HEK293T (cell line): Measurements from ENCODE around the gene RGS7.
"Not testable (repeated sequence)": the region's sequence is repeated elsewhere in the genome, so short reads cannot be mapped to it uniquely, and the experiment has no call there.

ENCODE experiments used
- CTCF ChIA-PET: fragments of 350-600 bp; formaldehyde crosslinking; extraction: SDS; loops from one replicate; lab custom pipeline; 2021; ENCODE audit warnings: antibody characterized with exemption, inconsistent platforms; lab: Yijun Ruan, JAX
- POLR2A ChIA-PET: fragments of 350-600 bp; formaldehyde crosslinking; extraction: SDS; loops from one replicate; lab custom pipeline; 2020; ENCODE audit warnings: antibody characterized with exemption, inconsistent platforms; lab: Yijun Ruan, JAX
- DNase-seq: peaks from one replicate; pipeline ENCODE4 v3.0.0; 2012; ENCODE audit warnings: mixed read lengths; ENCODE audit errors: extremely low spot score
- ARNT ChIP-seq: fragments of 450-650 bp; IDR thresholded peaks from 2 replicates; pipeline ENCODE4 v1.6.1; 2017; ENCODE audit warnings: mild to moderate bottlenecking
- BHLHE40 ChIP-seq: fragments of 450-650 bp; IDR thresholded peaks from 2 replicates; pipeline ENCODE4 v1.6.1; 2016; ENCODE audit warnings: mild to moderate bottlenecking, moderate library complexity, borderline replicate concordance
- CTBP1 ChIP-seq: fragments of 450-650 bp; IDR thresholded peaks from 2 replicates; pipeline ENCODE4 v1.6.1; 2016; ENCODE audit warnings: borderline replicate concordance
- ELF4 ChIP-seq: fragments of 450-650 bp; IDR thresholded peaks from 2 replicates; pipeline ENCODE4 v1.6.1; 2017; ENCODE audit warnings: antibody characterized with exemption
- FOXA1 ChIP-seq: fragments of 450-650 bp; IDR thresholded peaks from 2 replicates; pipeline ENCODE4 v1.6.1; 2016; ENCODE audit warnings: mild to moderate bottlenecking
- FOXK2 ChIP-seq: fragments of 450-650 bp; IDR thresholded peaks from 2 replicates; pipeline ENCODE4 v1.6.1; 2016; ENCODE audit warnings: mild to moderate bottlenecking
- FOXM1 ChIP-seq: fragments of 450-650 bp; IDR thresholded peaks from 2 replicates; pipeline ENCODE4 v1.6.1; 2017; ENCODE audit warnings: mild to moderate bottlenecking, borderline replicate concordance
- HDGF ChIP-seq: fragments of 450-650 bp; IDR thresholded peaks from 2 replicates; pipeline ENCODE4 v1.6.1; 2017; ENCODE audit warnings: antibody characterized with exemption, borderline replicate concordance
- L3MBTL2 ChIP-seq: fragments of 450-650 bp; conservative IDR thresholded peaks from 2 replicates; pipeline ENCODE4 v1.6.1; 2016; ENCODE audit warnings: mild to moderate bottlenecking
- LEF1 ChIP-seq: fragments of 450-650 bp; IDR thresholded peaks from 2 replicates; pipeline ENCODE4 v1.6.1; 2017; ENCODE audit warnings: mild to moderate bottlenecking, borderline replicate concordance
- NFRKB ChIP-seq: fragments of 450-650 bp; IDR thresholded peaks from 2 replicates; pipeline ENCODE4 v1.6.1; 2016; ENCODE audit warnings: mild to moderate bottlenecking, moderate library complexity
- PKNOX1 ChIP-seq: fragments of 450-650 bp; IDR thresholded peaks from 2 replicates; pipeline ENCODE4 v1.6.1; 2016
- SP1 ChIP-seq: fragments of 450-650 bp; IDR thresholded peaks from 2 replicates; pipeline ENCODE4 v1.6.1; 2017
- SUZ12 ChIP-seq: fragments of 450-650 bp; IDR thresholded peaks from 2 replicates; pipeline ENCODE4 v1.6.1; 2016; ENCODE audit warnings: mild to moderate bottlenecking
- TARDBP ChIP-seq: fragments of 450-650 bp; IDR thresholded peaks from 2 replicates; pipeline ENCODE4 v1.6.1; 2016
- ZNF384 ChIP-seq: fragments of 450-650 bp; IDR thresholded peaks from 2 replicates; pipeline ENCODE4 v1.6.1; 2016

The RGS7 gene

GRCh38 chr1:240758296-240758695 is 598.7 kb downstream of the RGS7 start:
- CTCF ChIA-PET: interaction anchor here (1.3 kb wide), 1 partner anchor 10 kb away, joined by 3 read pairs; no protein-coding TSS in a partner anchor
- DNase-seq: no peak
- TF ChIP-seq FOXM1 (no peak), CTBP1 (no peak), FOXK2 (no peak), ELF4 (no peak)
- POLR2A ChIA-PET: no interaction called here

GRCh38 chr1:240747907-240748306 is 609.1 kb downstream of the RGS7 start:
- TF ChIP-seq FOXA1: no peak
- no peak for TF ChIP-seq FOXM1
- no peak for TF ChIP-seq CTBP1
- no peak for TF ChIP-seq SUZ12
- TF ChIP-seq TARDBP: no peak
- TF ChIP-seq LEF1: no peak
- POLR2A ChIA-PET: no interaction called here
- DNase-seq: no peak
- CTCF ChIA-PET: no interaction called here

GRCh38 chr1:240743705-240744104 is 613.3 kb downstream of the RGS7 start:
- TF ChIP-seq ELF4 (no peak), CTBP1 (no peak), SUZ12 (no peak), TARDBP (no peak), LEF1 (no peak), SP1 (no peak), NFRKB (no peak), ZNF384 (no peak)
- ChIA-PET POLR2A (no interaction called here), CTCF (interaction anchor here (0.8 kb wide), 1 partner anchor 12 kb away, joined by 3 read pairs; no protein-coding TSS in a partner anchor)
- DNase-seq: no peak

DNA sequence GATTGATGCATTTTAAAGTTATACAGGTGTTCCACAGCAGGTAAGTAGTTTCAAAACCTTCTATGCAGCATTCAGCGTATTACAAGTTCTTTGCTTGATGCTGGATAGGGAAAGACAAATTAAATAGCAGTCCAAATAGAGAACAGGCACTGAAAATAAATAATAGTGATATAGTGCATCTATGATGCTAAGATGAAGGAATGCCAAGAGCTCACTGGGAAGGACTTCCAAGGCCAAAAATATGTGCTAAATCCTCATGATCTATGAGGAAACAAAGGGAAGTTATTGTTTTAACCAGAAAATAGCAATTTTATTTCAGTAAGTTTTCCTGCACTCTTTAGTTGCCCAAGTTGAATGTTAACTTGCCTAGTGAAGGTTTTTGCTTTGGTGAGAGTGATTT is 617.3 kb downstream of the RGS7 start:
- no peak for DNase-seq
- ChIA-PET CTCF (interaction anchor here (0.8 kb wide), 1 partner anchor 33 kb away, joined by 3 read pairs; no protein-coding TSS in a partner anchor), POLR2A (no interaction called here)
- TF ChIP-seq NFRKB: no peak
- no peak for TF ChIP-seq TARDBP
- no peak for TF ChIP-seq L3MBTL2
- no peak for TF ChIP-seq CTBP1
- no peak for TF ChIP-seq LEF1
- no peak for TF ChIP-seq HDGF
- TF ChIP-seq SUZ12: no peak
- no peak for TF ChIP-seq ARNT
- no peak for TF ChIP-seq ZNF384
- no peak for TF ChIP-seq ELF4
- TF ChIP-seq FOXK2: no peak
- no peak for TF ChIP-seq FOXM1
- no peak for TF ChIP-seq FOXA1
- no peak for TF ChIP-seq BHLHE40
- no peak for TF ChIP-seq SP1
- no peak for TF ChIP-seq PKNOX1

- ChIA-PET POLR2A (no interaction called here), CTCF (interaction anchor here (0.8 kb wide), 1 partner anchor 34 kb away, joined by 3 read pairs; no protein-coding TSS in a partner anchor)
- no peak for DNase-seq
- TF ChIP-seq FOXM1 (no peak), FOXK2 (no peak), ELF4 (no peak), HDGF (no peak), SP1 (no peak), ZNF384 (no peak)
Observed at GRCh38 chr1:240739139-240739538, 617.9 kb downstream of the RGS7 start.

GRCh38 chr1:240737766-240738265 is 619.2 kb downstream of the RGS7 start:
- ChIA-PET POLR2A (no interaction called here), CTCF (interaction anchor here (0.6 kb wide), 2 partner anchors 11 to 579 kb away, joined by 3 to 6 read pairs; no protein-coding TSS in a partner anchor)
- TF ChIP-seq PKNOX1 (no peak), FOXA1 (no peak), ZNF384 (no peak), FOXK2 (no peak), ARNT (no peak), NFRKB (no peak), CTBP1 (no peak), HDGF (no peak), FOXM1 (no peak), SUZ12 (no peak), L3MBTL2 (no peak), TARDBP (no peak), ELF4 (no peak), SP1 (no peak), LEF1 (no peak), BHLHE40 (no peak)
- DNase-seq: no peak

DNA sequence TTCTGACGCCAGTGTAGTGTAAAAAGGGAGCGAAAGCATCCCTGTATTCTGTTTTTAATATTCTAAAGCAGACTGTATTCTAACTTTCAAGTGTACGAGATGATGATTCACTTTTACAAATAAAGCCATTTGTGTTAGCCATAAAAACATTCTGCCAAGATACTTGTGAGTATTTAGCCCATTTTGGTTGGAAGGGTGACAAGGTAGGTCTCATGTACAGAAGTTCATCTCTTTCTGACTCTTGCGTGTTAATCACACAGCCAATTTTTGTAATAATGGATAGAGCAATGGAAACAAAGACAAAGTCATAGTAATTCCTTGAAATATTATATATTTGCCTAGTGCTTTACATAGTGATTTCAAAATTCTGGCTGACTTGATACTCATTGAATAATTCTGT is 619.7 kb downstream of the RGS7 start:
- TF ChIP-seq FOXK2: no peak
- no peak for TF ChIP-seq PKNOX1
- TF ChIP-seq LEF1: no peak
- TF ChIP-seq HDGF: no peak
- TF ChIP-seq ZNF384: no peak
- TF ChIP-seq ELF4: no peak
- no peak for TF ChIP-seq NFRKB
- TF ChIP-seq SP1: no peak
- no peak for TF ChIP-seq TARDBP
- no peak for TF ChIP-seq SUZ12
- no peak for TF ChIP-seq L3MBTL2
- TF ChIP-seq CTBP1: no peak
- no peak for TF ChIP-seq FOXM1
- TF ChIP-seq BHLHE40: no peak
- TF ChIP-seq FOXA1: no peak
- no peak for TF ChIP-seq ARNT
- CTCF ChIA-PET: no interaction called here
- POLR2A ChIA-PET: no interaction called here
- DNase-seq: no peak

DNA sequence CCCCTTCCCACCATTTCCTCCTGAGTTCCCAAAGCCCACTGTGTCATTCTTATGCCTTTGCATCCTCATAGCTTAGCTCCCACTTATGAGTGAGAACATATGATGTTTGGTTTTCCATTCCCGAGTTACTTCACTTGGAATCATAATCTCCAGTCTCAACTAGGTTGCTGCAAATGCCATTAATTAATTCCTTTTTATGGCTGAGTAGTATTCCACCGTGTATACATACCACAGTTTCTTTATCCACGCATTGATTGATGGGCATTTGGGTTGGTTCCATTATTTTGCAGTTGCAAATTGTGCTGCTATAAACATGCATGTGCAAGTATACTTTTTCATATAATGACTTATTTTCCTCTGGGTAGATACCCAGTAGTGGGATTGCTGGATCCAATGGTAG is 622.3 kb downstream of the RGS7 start:
- CTCF ChIA-PET, POLR2A ChIA-PET, DNase-seq: not testable (repeated sequence)
